Osteocyte (in vitro differentiated cells): ENCODE data around the gene NAIF1. TPM values are rescaled to one million over a fixed set of nuclear protein-coding genes. Genes with fewer than 3 reads are reported as not detected.
"Not testable (repeated sequence)": the region's sequence is repeated elsewhere in the genome, so short reads cannot be mapped to it uniquely, and the experiment has no call there.

Experiments
- DNase-seq: peaks from one replicate; pipeline ENCODE4 v3.0.0; 2021; ENCODE audit warnings: mixed read lengths; ENCODE audit not compliant: unreplicated experiment; ENCODE audit errors: extremely low spot score
- H3K27ac Mint-ChIP-seq: one replicate; pipeline ENCODE4 v1.8.0; 2021; ENCODE audit warnings: mild to moderate bottlenecking, mixed read lengths; ENCODE audit not compliant: unreplicated experiment
- H3K27me3 Mint-ChIP-seq: one replicate; pipeline ENCODE4 v1.8.0; 2021; ENCODE audit warnings: mixed read lengths; ENCODE audit not compliant: unreplicated experiment
- H3K36me3 Mint-ChIP-seq: one replicate; pipeline ENCODE4 v1.8.0; 2021; ENCODE audit warnings: mixed read lengths; ENCODE audit not compliant: unreplicated experiment
- H3K4me1 Mint-ChIP-seq: one replicate; pipeline ENCODE4 v1.8.0; 2021; ENCODE audit warnings: mixed read lengths; ENCODE audit not compliant: unreplicated experiment
- H3K4me3 Mint-ChIP-seq: one replicate; pipeline ENCODE4 v1.8.0; 2021; ENCODE audit warnings: mild to moderate bottlenecking, moderate library complexity, mixed read lengths; ENCODE audit not compliant: unreplicated experiment
- H3K9me3 Mint-ChIP-seq: one replicate; pipeline ENCODE4 v1.8.0; 2021; ENCODE audit warnings: mixed read lengths; ENCODE audit not compliant: unreplicated experiment
- total RNA-seq: library from RNA; stranded (reverse); gene quantifications from 2 replicates; pipeline ENCODE4 v1.2.1, GENCODE V29; 2021
- TF ChIP-seq, protein P1 (sequence below): fragments of 200-600 bp; sonication (generic); IDR thresholded peaks from 2 replicates; pipeline ENCODE4 v1.5.0; 2021; ENCODE audit warnings: antibody characterized with exemption, mild to moderate bottlenecking, moderate library complexity

NAIF1 gene
- total RNA-seq, 1 donor from 2014 or later = 8.4 TPM

DNA sequence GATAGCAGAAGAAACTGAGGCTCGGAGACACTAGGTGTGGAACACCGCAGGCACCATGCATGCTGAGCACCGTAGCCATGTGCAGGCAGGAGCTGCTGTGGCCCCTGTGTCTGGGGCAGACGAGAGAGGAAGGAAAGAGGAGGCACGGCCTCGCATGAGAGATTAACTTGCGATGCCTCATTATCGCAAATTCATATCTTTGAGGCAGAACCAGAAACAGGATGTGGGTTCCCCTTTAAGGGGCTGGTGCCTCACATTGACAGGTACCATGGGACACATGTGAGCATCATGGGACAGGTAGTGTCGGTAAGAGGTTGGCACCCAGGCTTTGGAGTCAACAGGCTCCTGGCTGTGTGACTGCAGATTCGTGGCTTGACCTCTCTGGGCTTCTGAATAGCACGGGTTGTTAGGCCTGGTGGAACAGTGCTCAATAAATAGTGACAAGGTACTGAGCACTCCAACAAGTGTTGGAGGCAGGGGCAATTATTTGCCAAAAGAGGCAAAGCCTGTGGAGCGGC lies 40.8 kb downstream of the NAIF1 start:
- peaks cover 35% of the 10 kb centered on the region for H3K4me1 Mint-ChIP-seq
- H3K27me3 Mint-ChIP-seq = no peaks in the 10 kb centered on the region
- H3K9me3 Mint-ChIP-seq = no peaks in the 10 kb centered on the region
- H3K4me3 Mint-ChIP-seq = no peak overlapping the region
- TF ChIP-seq, protein P1, sequence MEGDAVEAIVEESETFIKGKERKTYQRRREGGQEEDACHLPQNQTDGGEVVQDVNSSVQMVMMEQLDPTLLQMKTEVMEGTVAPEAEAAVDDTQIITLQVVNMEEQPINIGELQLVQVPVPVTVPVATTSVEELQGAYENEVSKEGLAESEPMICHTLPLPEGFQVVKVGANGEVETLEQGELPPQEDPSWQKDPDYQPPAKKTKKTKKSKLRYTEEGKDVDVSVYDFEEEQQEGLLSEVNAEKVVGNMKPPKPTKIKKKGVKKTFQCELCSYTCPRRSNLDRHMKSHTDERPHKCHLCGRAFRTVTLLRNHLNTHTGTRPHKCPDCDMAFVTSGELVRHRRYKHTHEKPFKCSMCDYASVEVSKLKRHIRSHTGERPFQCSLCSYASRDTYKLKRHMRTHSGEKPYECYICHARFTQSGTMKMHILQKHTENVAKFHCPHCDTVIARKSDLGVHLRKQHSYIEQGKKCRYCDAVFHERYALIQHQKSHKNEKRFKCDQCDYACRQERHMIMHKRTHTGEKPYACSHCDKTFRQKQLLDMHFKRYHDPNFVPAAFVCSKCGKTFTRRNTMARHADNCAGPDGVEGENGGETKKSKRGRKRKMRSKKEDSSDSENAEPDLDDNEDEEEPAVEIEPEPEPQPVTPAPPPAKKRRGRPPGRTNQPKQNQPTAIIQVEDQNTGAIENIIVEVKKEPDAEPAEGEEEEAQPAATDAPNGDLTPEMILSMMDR = no peak
- no peak for DNase-seq
- H3K36me3 Mint-ChIP-seq = no peaks in the 10 kb centered on the region
- H3K27ac Mint-ChIP-seq = peak overlapping the region; percentile 37

DNA sequence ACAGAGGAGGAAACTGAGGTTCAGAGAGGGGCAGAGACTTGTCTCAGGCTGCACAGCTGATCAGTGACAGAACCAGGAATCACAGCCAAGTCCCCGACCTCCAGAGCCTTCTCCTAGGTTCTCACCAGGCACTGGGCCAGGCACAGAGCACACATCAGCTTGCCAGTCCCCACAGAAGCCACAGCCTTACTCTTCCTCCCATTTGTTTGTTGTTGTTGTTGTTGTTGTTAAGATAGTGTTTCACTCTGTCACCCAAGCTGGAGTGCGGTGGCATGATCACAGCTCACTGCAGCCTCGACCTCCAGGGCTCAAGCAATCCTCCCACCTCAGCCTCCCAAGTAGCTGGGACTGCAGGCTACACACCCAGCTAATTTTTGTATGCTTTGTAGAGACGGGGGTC lies 41.4 kb downstream of the NAIF1 start:
- H3K27ac Mint-ChIP-seq = no peak overlapping the region
- no peak overlapping the region for H3K4me3 Mint-ChIP-seq
- peaks cover 35% of the 10 kb centered on the region for H3K4me1 Mint-ChIP-seq
- TF ChIP-seq, protein P1 = no peak
- H3K9me3 Mint-ChIP-seq = no peaks in the 10 kb centered on the region
- no peaks in the 10 kb centered on the region for H3K27me3 Mint-ChIP-seq
- H3K36me3 Mint-ChIP-seq = no peaks in the 10 kb centered on the region
- no peak for DNase-seq

DNA sequence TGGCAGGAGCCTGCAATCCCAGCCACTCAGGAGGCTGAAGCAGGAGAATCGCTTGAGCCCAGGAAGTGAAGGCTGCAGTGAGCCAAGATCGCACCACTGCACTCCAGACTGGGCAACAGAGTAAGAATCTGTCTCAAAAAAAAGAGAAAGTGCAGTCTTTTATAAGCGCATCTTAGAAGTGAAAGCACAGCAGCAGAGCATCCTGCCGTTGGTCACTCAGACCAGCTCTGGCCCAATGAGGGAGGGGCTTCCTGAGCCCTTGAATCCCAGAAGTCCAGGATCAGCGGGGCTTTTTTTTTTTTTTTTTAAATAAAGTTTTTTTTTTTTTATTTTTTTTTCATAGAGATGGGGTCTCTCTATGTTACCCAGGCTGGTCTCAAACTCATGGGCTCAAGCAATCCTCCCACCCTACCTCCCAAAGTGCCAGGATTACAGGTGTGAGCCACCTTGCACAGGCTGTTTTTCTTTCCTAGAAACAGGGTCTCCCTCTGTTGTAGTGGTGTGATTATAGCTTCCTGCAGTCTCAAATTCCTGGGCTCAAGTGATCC lies 42.3 kb downstream of the NAIF1 start:
- Mint-ChIP-seq H3K9me3 (no peaks in the 10 kb centered on the region), H3K4me3 (no peak overlapping the region), H3K27ac (no peak overlapping the region), H3K36me3 (no peaks in the 10 kb centered on the region), H3K4me1 (peaks cover 35% of the 10 kb centered on the region), H3K27me3 (no peaks in the 10 kb centered on the region)
- no peak for DNase-seq
- TF ChIP-seq, protein P1 = no peak

DNA sequence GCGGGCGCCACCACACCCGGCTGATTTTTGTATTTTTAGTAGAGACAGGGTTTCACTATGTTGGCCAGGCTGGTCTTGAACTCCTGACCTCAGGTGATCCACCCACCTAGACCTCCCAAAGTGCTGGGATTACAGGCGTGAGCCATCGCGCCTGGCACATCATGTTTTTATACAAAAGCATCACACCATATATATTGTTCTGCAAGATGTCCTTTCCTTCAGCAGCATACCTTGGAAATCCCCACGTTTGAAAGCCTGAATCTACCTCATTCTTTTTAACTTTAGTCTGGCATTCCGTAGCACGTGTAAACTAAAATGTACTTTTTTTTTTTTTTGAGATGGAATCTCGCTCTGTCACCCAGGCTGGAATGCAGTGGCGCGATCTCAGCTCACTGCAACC lies 43.4 kb downstream of the NAIF1 start:
- not testable (repeated sequence) for H3K27me3 Mint-ChIP-seq, H3K9me3 Mint-ChIP-seq, H3K36me3 Mint-ChIP-seq, H3K27ac Mint-ChIP-seq, DNase-seq, H3K4me3 Mint-ChIP-seq
- peaks cover 30% of the 10 kb centered on the region for H3K4me1 Mint-ChIP-seq

DNA sequence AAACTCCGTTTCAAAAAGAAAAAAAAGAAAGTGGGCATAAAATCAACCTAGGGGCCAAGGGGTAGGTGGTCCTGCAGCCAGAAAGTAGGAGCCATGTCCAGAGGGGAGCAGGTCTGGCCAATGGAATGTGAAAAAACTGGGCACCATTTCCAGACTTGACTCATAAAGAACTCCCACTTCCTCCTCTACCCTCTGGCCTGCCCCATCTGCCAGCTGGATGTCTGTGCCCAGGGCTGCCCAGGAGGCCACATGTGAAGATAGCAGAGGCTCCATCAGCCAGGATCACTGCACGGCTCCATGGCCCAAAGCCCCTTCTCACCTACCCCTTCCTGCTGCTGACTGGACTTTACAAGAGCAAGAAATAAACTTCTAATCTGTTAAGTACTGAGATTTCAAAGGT lies 44.2 kb downstream of the NAIF1 start:
- Mint-ChIP-seq H3K9me3 (no peaks in the 10 kb centered on the region), H3K27ac (no peak overlapping the region), H3K4me3 (no peak overlapping the region), H3K36me3 (no peaks in the 10 kb centered on the region), H3K4me1 (peaks cover 25% of the 10 kb centered on the region), H3K27me3 (no peaks in the 10 kb centered on the region)
- TF ChIP-seq, protein P1 = no peak
- no peak for DNase-seq

DNA sequence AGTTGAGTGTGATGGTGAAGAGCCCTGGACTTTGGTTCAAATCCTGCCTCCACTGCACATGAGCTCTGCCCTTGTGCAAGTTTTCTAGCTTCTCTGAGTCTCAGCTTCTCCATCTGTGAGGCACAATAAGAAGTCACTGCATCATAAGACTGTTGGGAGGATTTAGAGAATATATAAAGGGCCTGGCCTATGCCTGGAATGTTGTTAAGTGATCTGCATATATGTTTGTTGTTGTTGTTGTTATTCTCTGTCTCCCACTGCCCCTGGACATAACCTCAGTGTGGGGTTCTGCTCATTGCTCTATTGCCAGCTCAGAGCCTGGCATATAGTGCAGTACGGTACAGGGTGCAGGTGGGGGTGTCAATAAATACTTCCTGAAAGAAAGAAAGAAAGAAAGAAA lies 46.0 kb downstream of the NAIF1 start:
- Mint-ChIP-seq H3K4me3 (no peak overlapping the region), H3K27me3 (no peaks in the 10 kb centered on the region), H3K36me3 (no peaks in the 10 kb centered on the region), H3K9me3 (no peaks in the 10 kb centered on the region), H3K4me1 (peaks cover 12% of the 10 kb centered on the region), H3K27ac (no peak overlapping the region)
- TF ChIP-seq, protein P1 = no peak
- no peak for DNase-seq
